Measurements from ENCODE around the gene PARP12.

- TF ChIP-seq YY1 (IDR thresholded peaks at IDR 0.05; ENCODE audit: insufficient read depth, insufficient read length) (no peak), SUZ12 (IDR thresholded peaks at IDR 0.05; ENCODE audit: extremely low read depth, insufficient read depth, insufficient read length) (no peak), ZNF274 (IDR thresholded peaks at IDR 0.05; ENCODE audit: low read depth, low read length) (no peak)
These were observed 21.4 kb upstream of the PARP12 start for GRCh38 chr7:140084142-140084655.
